SH-SY5Y (cell line): ENCODE results near the gene HLA-DRB5.

ENCODE experiments used
- GATA2 ChIP-seq: IDR thresholded peaks from 2 replicates; pipeline ENCODE4 v1.6.1; 2011; ENCODE audit warnings: mild to moderate bottlenecking, low read depth, low read length
- GATA3 ChIP-seq: IDR thresholded peaks from 2 replicates; pipeline ENCODE4 v1.6.1; 2011; ENCODE audit warnings: low read depth, mild to moderate bottlenecking, low read length, moderate library complexity

HLA-DRB5 gene

GRCh38 chr6:32529697-32530430 is at the start of gene HLA-DRB5:
TSS of gene HLA-DRB5 (minus strand) at chr6:32530287. CDS start at chr6:32530224, 63 bp downstream.
- TF ChIP-seq GATA2 (no peak), GATA3 (no peak)

GRCh38 chr6:32578962-32579361 is 48.9 kb upstream of the HLA-DRB5 start:
- TF ChIP-seq GATA2 (no peak), GATA3 (no peak)

DNA sequence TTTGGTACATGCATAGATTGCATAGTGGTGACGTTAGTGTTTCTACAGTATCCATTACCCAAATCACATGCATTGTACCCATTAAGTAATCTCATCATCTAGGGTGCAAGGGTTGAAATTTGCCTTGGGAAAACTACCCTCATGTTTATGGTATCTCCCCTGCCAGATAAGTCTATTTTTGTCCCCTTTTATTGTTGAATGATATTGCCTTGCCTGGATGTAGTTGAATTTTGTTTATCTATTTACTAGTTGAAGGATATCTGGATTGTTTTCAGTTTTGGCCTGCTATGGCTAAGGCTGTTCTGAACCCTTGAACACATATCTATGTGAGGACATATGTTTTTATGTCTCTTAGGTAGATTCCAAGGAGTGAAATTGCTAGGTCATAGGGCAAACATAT is 46.2 kb upstream of the HLA-DRB5 start:
- TF ChIP-seq GATA3 = no peak
- no peak for TF ChIP-seq GATA2

DNA sequence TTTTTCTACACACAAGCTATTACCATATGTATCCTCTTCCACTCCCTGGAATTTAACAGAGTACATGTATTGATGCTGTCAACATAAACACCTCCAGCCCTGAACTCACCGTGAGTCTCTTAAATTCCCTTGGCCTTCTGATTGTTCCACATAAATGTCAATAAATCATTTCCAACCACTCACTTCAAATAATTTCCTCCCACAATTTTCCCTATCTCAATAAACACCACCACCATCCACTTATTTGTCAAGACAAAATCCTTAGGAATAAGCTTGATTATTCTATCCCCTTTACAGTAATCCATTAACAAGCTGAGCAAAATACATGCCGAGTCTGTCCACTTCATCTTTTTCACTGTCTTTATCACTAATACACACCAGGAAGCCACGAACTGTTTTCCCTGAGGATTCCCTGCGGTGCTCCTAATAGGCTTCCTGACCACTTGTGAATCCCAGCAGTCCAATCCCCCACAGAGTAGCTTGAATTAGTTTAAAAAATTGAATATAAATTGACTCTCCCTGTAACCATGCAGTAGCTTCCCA is 40.3 kb upstream of the HLA-DRB5 start:
- TF ChIP-seq GATA3 (no peak), GATA2 (no peak)

GRCh38 chr6:32568561-32568960 is 38.5 kb upstream of the HLA-DRB5 start:
- TF ChIP-seq GATA2 (no peak), GATA3 (no peak)

DNA sequence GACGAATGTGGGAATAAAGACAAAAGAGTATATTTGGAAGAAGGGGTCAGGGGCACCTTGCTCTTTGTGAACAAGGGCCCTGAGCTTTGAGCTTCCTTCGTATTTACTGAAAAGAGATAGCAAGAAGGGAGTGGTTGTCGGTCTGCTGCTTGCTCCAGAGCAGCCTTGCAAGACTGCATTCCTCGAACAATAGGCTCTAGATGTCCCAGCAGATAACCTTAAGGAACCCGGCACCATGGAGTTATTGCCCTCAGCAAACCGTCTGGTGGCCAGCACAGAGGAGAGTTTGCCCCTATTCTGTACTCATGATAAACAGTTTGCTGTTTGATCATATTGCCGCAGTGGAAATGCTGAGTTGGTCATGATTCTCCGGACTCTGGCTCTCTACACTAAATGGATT is 36.9 kb upstream of the HLA-DRB5 start:
- TF ChIP-seq GATA2 = no peak
- TF ChIP-seq GATA3 = no peak

- TF ChIP-seq GATA3 (no peak), GATA2 (no peak)
These were observed 35.4 kb upstream of the HLA-DRB5 start for GRCh38 chr6:32565511-32565910.

DNA sequence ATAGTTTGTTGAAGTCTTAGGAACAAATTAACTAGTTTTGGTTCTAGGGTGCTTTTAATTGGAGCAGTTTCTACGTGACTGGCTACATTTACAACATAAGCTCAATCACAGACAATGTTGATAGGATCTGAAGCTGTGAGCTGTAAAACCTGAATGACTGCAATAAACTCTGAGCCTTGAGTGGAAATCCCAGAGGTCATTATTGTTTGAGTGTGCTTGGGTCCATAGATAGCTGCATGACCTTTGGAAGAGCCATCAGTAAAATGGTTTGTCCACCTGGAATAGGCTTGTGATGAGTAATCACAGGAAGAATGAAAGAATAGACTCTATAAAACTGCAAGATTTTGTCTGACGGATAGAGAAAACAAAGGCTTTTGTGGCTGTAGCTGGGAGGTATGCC is 32.9 kb upstream of the HLA-DRB5 start:
- no peak for TF ChIP-seq GATA3
- no peak for TF ChIP-seq GATA2

- TF ChIP-seq GATA2 (no peak), GATA3 (no peak)
These were observed 29.7 kb upstream of the HLA-DRB5 start for GRCh38 chr6:32559747-32560146.

DNA sequence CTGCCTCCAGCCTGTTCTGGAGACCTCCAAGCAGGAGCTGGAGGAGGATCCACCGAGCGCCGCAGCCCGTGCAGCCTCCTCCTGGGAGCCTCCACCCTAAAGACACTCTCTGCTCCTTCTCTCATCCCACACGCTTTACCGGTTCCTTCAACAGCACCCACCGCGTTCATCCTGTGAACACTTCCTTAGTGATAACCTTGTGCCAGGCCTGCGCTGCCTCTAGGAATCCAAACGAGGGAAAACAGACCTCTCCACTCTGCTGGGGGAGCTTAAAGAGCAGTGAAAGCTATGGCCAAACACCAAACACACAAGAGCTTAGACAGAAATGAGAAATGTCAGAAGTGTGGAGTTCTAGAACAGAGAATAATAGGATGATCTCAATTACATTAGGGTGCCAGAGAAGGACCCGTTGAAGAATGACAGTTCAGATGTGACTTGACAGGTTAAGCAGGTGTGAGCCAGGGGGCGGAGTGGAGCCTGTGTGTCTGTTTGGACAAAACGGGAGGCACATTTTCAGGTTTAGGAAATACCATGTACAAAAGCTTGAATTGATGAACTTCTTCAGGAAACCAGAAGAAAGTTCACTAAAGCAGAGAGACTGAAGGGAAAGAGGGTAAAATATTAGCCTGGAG is 28.5 kb upstream of the HLA-DRB5 start:
- TF ChIP-seq GATA3 (no peak), GATA2 (no peak)

DNA sequence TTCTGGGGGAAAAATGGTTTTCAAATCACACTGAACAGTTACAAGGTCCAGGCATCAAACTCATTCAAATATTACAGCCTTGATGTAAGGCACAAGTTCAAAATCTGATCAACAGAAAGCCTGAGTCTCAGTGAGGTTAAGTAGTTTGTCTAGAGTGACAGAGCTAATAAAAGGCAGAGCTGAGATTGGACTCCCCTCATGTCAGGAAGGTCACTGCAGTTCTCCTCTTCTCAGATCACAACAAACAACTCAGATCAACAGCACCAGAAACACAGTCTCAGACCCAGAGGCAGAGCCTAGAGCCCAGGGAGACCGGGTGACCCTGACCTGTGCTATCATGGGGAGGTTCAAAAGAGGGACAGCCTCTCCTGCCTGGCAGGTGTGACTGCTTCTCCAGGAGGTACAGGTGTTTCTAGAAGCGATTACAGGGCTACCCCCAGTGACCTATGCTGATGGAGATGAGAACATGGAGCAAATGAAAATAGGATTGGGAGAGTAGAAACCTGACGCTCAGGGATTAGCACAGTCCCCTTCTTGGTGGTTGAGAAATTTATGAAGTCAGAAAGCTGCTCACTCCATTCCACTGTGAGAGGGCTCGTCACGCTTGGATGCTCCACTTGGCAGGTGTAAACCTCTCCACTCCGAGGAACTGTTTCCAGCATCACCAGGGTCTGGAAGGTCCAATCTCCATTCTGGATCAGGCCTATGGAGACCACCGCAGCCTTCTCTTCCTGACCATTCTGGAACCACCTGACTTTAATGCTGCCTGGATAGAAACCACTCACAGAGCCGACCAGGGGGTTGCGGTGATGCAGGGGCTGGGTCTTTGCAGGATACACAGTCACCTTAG is 24.3 kb upstream of the HLA-DRB5 start:
- TF ChIP-seq GATA2 (no peak), GATA3 (no peak)

DNA sequence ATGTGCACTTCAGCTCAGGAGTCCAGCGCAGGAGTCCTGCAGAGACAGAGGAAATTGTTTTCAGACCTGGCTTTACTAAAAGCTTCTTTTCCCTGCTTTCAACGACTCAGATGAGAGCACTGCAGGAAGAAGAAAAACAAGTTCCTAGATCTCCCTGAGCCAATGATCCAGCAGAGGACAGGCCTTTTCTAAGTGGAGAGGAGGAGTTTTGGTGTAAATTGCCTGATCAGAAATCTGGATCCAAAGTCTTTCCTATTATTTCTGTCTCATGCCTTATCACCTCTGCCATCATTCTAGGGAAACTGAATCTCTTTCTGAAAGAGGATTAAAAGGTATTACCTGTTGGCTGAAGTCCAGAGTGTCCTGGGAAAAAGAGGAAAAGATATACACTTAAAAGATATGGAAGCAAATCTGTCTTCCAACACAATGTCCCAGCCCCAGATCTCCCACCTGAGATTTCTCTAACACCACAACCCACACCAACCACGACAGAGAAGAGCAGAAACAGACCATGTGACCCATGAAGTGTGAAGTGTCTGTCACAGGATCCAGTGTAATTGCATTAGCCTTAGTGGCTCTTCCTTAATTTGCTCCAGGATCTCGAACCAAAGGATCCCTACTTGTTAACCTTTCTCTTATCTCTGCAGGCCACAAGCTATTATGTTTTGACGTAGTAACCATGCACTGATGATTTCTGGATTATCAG is 23.1 kb upstream of the HLA-DRB5 start:
- no peak for TF ChIP-seq GATA3
- no peak for TF ChIP-seq GATA2

GRCh38 chr6:32551410-32551809 is 21.3 kb upstream of the HLA-DRB5 start:
- no peak for TF ChIP-seq GATA2
- no peak for TF ChIP-seq GATA3

GRCh38 chr6:32539839-32540238 is 9.8 kb upstream of the HLA-DRB5 start:
- TF ChIP-seq GATA3 = no peak
- TF ChIP-seq GATA2 = no peak
